WTC11 (cell line): ENCODE data around the gene PLA2G4A. TPM values are rescaled to one million over a fixed set of nuclear protein-coding genes. Genes with fewer than 3 reads are reported as not detected.

Source experiments
- ATAC-seq: fragments of 200-7000 bp; cut with Tn5 transposase; 2 replicates; pipeline ENCODE4 v1.10.0; 2021; ENCODE audit warnings: mild to moderate bottlenecking, moderate library complexity
- CTCF ChIA-PET: fragments of 300-600 bp; sonication (Branson Sonifier 250); formaldehyde crosslinking; loops from one replicate; lab custom pipeline; 2021; ENCODE audit warnings: antibody characterized with exemption; lab: Charles Lee
- POLR2A ChIA-PET: fragments of 350-600 bp; sonication (Branson Sonifier 250); formaldehyde crosslinking; loops from one replicate; lab custom pipeline; 2021; ENCODE audit warnings: antibody characterized with exemption; lab: Charles Lee
- DNase-seq: peaks from one replicate; pipeline ENCODE4 v3.0.0; 2021; ENCODE audit warnings: low spot score
- H3K27ac Mint-ChIP-seq: 2 replicates; pipeline ENCODE4 v1.8.0; 2021; ENCODE audit warnings: mixed read lengths
- H3K27me3 Mint-ChIP-seq: 2 replicates; pipeline ENCODE4 v1.8.0; 2021; ENCODE audit warnings: low read depth, mild to moderate bottlenecking, moderate library complexity, mixed read lengths
- H3K36me3 Mint-ChIP-seq: 2 replicates; pipeline ENCODE4 v1.8.0; 2021; ENCODE audit warnings: mixed read lengths
- H3K4me1 Mint-ChIP-seq: 2 replicates; pipeline ENCODE4 v1.8.0; 2022; ENCODE audit warnings: mixed read lengths
- H3K4me3 Mint-ChIP-seq: 2 replicates; pipeline ENCODE4 v1.8.0; 2021; ENCODE audit warnings: mild to moderate bottlenecking, moderate library complexity, mixed read lengths
- H3K9me3 Mint-ChIP-seq: 2 replicates; pipeline ENCODE4 v1.8.0; 2021; ENCODE audit warnings: mixed read lengths
- AFF4 ChIP-seq: sonication (generic); formaldehyde crosslinking; IDR thresholded peaks from 2 replicates; pipeline ENCODE4 v1.8.1; 2023; ENCODE audit warnings: mild to moderate bottlenecking, missing genetic modification reagents, borderline replicate concordance
- ATF2 ChIP-seq: sonication (generic); formaldehyde crosslinking; IDR thresholded peaks from 2 replicates; pipeline ENCODE4 v1.8.1; 2022; ENCODE audit warnings: low read depth, missing genetic modification reagents, borderline replicate concordance
- ERG ChIP-seq: fragments of 250-450 bp; sonication (Bioruptor Pico); IDR thresholded peaks from 2 replicates; pipeline ENCODE4 v1.8.0; 2021; ENCODE audit warnings: mild to moderate bottlenecking
- GTF2I ChIP-seq: fragments of 250-450 bp; sonication (Bioruptor Pico); conservative IDR thresholded peaks from 2 replicates; pipeline ENCODE4 v1.4.0; 2021; ENCODE audit warnings: mild to moderate bottlenecking
- HMGA2 ChIP-seq: fragments of 250-450 bp; sonication (Bioruptor Pico); IDR thresholded peaks from 2 replicates; pipeline ENCODE4 v1.4.0; 2021; ENCODE audit warnings: mild to moderate bottlenecking, moderate library complexity
- MYBL2 ChIP-seq: sonication (generic); formaldehyde crosslinking; IDR thresholded peaks from 2 replicates; pipeline ENCODE4 v1.8.1; 2023; ENCODE audit warnings: mild to moderate bottlenecking, moderate library complexity, missing genetic modification reagents
- SMAD3 ChIP-seq: sonication (generic); formaldehyde crosslinking; IDR thresholded peaks from 2 replicates; pipeline ENCODE4 v1.8.0; 2022; ENCODE audit warnings: missing genetic modification reagents, mild to moderate bottlenecking, borderline replicate concordance
- SMAD4 ChIP-seq: sonication (generic); formaldehyde crosslinking; IDR thresholded peaks from 2 replicates; pipeline ENCODE4 v1.8.0; 2022; ENCODE audit warnings: mild to moderate bottlenecking, missing genetic modification reagents
- SP1 ChIP-seq: sonication (generic); formaldehyde crosslinking; conservative IDR thresholded peaks from 2 replicates; pipeline ENCODE4 v1.8.1; 2022; ENCODE audit warnings: missing genetic modification reagents
- ZNF512 ChIP-seq: sonication (generic); formaldehyde crosslinking; IDR thresholded peaks from 2 replicates; pipeline ENCODE4 v1.8.1; 2022; ENCODE audit warnings: missing genetic modification reagents, borderline replicate concordance
- ZNF532 ChIP-seq: fragments of 250-450 bp; sonication (Bioruptor Pico); IDR thresholded peaks from 2 replicates; pipeline ENCODE4 v1.9.0; 2021; ENCODE audit warnings: mild to moderate bottlenecking, borderline replicate concordance
- ZNF671 ChIP-seq: fragments of 250-450 bp; sonication (Bioruptor Pico); IDR thresholded peaks from 2 replicates; pipeline ENCODE4 v1.8.0; 2021; ENCODE audit warnings: mild to moderate bottlenecking
- total RNA-seq: library from RNA; stranded (reverse); gene quantifications from 3 replicates; pipeline ENCODE4 v1.2.3, GENCODE V29; 2021

Gene PLA2G4A
- total RNA-seq, 1 experiment from 2014 or later = 1.3 TPM

GRCh38 chr1:187027253-187027652 lies 198.5 kb downstream of the PLA2G4A start:
- H3K4me1 Mint-ChIP-seq = no peaks in the 10 kb centered on the region
- ATAC-seq = no peak

More at GRCh38 chr1:187027253-187027652, 198.5 kb downstream of the PLA2G4A start:
- TF ChIP-seq HMGA2 (CRISPR knock-in tag) = no peak
- TF ChIP-seq AFF4 = no peak
- TF ChIP-seq GTF2I (CRISPR knock-in tag) = no peak
- no peak for TF ChIP-seq ERG (CRISPR knock-in tag)
- TF ChIP-seq ZNF512 (CRISPR knock-in tag) = no peak
- TF ChIP-seq ZNF532 (CRISPR knock-in tag) = no peak
- no peak for TF ChIP-seq ATF2 (CRISPR knock-in tag)
- TF ChIP-seq SP1 = no peak
- no peak for TF ChIP-seq MYBL2
- TF ChIP-seq ZNF671 (CRISPR knock-in tag) = no peak
- no peak for TF ChIP-seq SMAD4 (CRISPR knock-in tag)
- no peak for TF ChIP-seq SMAD3 (CRISPR knock-in tag)
- Mint-ChIP-seq H3K4me3 (no peak overlapping the region), H3K9me3 (peaks cover 37% of the 10 kb centered on the region), H3K27me3 (no peaks in the 10 kb centered on the region), H3K27ac (no peak overlapping the region), H3K36me3 (peaks cover 17% of the 10 kb centered on the region)
- ChIA-PET POLR2A (no interaction called here), CTCF (no interaction called here)
- DNase-seq = no peak
